BE2C (cell line): Measurements from ENCODE around the gene RPS6KA1.
A peak's percentile ranks its signal among the peaks of the same experiment; 100 is the strongest.

Experiments
- DNase-seq: peaks from one replicate; pipeline ENCODE4 v3.0.0-alpha.2; 2020
- H3K27me3 ChIP-seq: fragments of 250-450 bp; sonication (Bioruptor Pico); 2 replicates; pipeline ENCODE4 v1.5.1; 2020; ENCODE audit warnings: mild to moderate bottlenecking
- H3K36me3 ChIP-seq: fragments of 250-450 bp; sonication (Bioruptor Pico); 2 replicates; pipeline ENCODE4 v1.5.1; 2020; ENCODE audit warnings: mild to moderate bottlenecking
- H3K4me1 ChIP-seq: fragments of 250-450 bp; sonication (Bioruptor Pico); 2 replicates; pipeline ENCODE4 v1.5.1; 2020
- H3K4me3 ChIP-seq: 2 replicates; pipeline ENCODE4 v1.5.1; 2011; ENCODE audit warnings: low read depth, low read length
- H3K9me3 ChIP-seq: fragments of 250-450 bp; sonication (Bioruptor Pico); 2 replicates; pipeline ENCODE4 v1.5.1; 2020
- TF ChIP-seq, protein P1 (sequence below): IDR thresholded peaks from 2 replicates; pipeline ENCODE4 v1.5.1; 2012; ENCODE audit warnings: mild to moderate bottlenecking, low read depth, low read length

Gene RPS6KA1

GRCh38 chr1:26546375-26546774 is 16.8 kb downstream of the RPS6KA1 start:
- Histone ChIP-seq H3K27me3 (no peaks in the 10 kb centered on the region), H3K36me3 (no peaks in the 10 kb centered on the region), H3K4me3 (no peak overlapping the region), H3K4me1 (no peaks in the 10 kb centered on the region; the same call in 1 of the 2 replicates), H3K9me3 (no peaks in the 10 kb centered on the region)
- TF ChIP-seq, protein P1, sequence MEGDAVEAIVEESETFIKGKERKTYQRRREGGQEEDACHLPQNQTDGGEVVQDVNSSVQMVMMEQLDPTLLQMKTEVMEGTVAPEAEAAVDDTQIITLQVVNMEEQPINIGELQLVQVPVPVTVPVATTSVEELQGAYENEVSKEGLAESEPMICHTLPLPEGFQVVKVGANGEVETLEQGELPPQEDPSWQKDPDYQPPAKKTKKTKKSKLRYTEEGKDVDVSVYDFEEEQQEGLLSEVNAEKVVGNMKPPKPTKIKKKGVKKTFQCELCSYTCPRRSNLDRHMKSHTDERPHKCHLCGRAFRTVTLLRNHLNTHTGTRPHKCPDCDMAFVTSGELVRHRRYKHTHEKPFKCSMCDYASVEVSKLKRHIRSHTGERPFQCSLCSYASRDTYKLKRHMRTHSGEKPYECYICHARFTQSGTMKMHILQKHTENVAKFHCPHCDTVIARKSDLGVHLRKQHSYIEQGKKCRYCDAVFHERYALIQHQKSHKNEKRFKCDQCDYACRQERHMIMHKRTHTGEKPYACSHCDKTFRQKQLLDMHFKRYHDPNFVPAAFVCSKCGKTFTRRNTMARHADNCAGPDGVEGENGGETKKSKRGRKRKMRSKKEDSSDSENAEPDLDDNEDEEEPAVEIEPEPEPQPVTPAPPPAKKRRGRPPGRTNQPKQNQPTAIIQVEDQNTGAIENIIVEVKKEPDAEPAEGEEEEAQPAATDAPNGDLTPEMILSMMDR: no peak
- no peak for DNase-seq

DNA sequence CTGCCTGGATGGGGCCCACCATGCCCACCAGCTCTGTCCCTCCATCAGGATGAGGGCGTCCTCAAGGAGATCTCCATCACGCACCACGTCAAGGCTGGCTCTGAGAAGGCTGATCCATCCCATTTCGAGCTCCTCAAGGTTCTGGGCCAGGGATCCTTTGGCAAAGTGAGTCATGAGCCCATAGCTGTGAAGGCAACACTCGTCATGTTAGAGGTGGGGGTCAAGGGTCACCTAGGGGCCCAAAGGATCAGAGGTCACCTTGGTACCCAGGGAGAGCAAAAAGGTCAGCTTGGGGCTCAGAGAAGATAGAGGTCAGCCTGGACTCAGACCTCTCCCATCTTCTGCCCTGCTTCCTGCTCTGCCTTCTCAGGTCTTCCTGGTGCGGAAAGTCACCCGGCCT is 17.3 kb downstream of the RPS6KA1 start:
- no peaks in the 10 kb centered on the region for H3K4me1 ChIP-seq
- DNase-seq: no peak
- TF ChIP-seq, protein P1: no peak
- H3K9me3 ChIP-seq: no peaks in the 10 kb centered on the region
- H3K4me3 ChIP-seq: no peak overlapping the region
- H3K27me3 ChIP-seq: no peaks in the 10 kb centered on the region
- no peaks in the 10 kb centered on the region for H3K36me3 ChIP-seq

DNA sequence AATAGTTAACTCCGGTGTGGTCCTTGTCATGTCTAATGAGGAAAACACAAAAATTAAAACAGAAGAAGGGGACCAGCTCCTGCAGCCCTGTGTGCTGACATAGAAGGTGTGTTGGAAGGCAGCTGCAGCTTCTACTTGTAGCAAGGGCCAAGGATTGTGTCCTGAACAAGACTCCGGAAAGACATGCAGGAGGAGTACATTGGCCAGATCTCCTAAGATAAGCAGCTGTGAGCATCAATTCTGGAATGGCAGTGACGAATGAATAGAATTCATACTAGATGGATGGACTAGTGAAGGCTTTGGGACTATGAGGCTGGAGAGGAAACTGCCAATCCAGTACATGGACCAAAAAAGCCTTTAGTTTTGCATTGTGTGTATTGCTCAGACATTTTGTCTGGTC is 19.3 kb downstream of the RPS6KA1 start:
- TF ChIP-seq, protein P1: no peak
- Histone ChIP-seq H3K27me3 (no peaks in the 10 kb centered on the region), H3K4me3 (no peak overlapping the region), H3K36me3 (no peaks in the 10 kb centered on the region), H3K9me3 (no peaks in the 10 kb centered on the region), H3K4me1 (no peaks in the 10 kb centered on the region)
- DNase-seq: no peak

DNA sequence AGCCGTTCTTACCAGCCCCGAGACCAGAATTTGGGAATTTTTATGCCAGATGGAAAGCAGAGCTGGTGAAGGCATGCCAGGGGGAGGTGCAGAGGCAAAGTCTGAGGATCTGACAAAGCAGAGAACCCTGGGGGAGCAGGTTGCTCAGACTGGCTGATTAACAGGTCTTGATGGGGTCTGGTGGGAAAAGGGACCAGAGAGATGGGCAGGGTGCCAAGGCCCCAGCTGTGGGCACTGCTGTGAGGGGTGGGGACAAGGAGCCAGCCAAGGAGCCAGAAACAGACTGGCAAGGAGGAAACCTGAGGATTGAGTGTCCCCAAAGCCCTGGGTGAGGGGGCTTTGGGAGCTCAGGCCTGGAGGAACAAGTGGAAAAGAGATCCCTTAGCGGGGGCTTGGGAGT is 21.4 kb downstream of the RPS6KA1 start:
- Histone ChIP-seq H3K4me1 (no peaks in the 10 kb centered on the region), H3K27me3 (no peaks in the 10 kb centered on the region), H3K4me3 (no peak overlapping the region), H3K9me3 (no peaks in the 10 kb centered on the region), H3K36me3 (no peaks in the 10 kb centered on the region)
- DNase-seq: peak; percentile 32
- TF ChIP-seq, protein P1: no peak

DNA sequence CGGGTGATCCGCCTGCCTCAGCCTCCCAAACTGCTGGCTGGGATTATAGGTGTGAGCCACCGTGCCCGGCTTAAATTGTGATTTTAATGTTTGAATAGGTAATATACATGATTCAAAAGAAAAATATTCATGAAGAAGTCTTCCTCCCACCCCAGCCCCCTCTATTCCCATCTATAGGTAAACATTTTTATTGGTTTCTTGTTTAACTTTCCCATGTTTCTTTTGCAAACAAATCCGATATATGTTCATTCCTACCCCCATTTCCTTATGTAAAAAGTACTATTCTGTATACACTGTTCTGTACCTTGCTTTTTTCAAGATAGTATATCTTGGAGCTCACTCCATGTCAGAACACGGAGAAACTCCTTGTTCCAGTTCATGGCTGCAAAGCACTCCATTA is 23.2 kb downstream of the RPS6KA1 start:
- H3K27me3 ChIP-seq: no peaks in the 10 kb centered on the region
- H3K4me3 ChIP-seq: no peak overlapping the region
- no peaks in the 10 kb centered on the region for H3K36me3 ChIP-seq
- H3K9me3 ChIP-seq: no peaks in the 10 kb centered on the region
- TF ChIP-seq, protein P1: no peak
- no peaks in the 10 kb centered on the region for H3K4me1 ChIP-seq
- no peak for DNase-seq

- no peaks in the 10 kb centered on the region for H3K4me1 ChIP-seq
- no peaks in the 10 kb centered on the region for H3K27me3 ChIP-seq
- H3K9me3 ChIP-seq: no peaks in the 10 kb centered on the region
- H3K36me3 ChIP-seq: no peaks in the 10 kb centered on the region
- no peak for DNase-seq
- no peak overlapping the region for H3K4me3 ChIP-seq
- TF ChIP-seq, protein P1: no peak
These were observed 24.6 kb downstream of the RPS6KA1 start for GRCh38 chr1:26553942-26554682.
